HG03060 (cell line): ENCODE measurements around the gene KAZN.

ENCODE experiments used
- ATAC-seq: cut with Tn5 transposase; IDR thresholded peaks from one replicate; pipeline ENCODE4 v1.9.1; 2021; ENCODE audit warnings: low read depth, moderate number of reproducible peaks; ENCODE audit not compliant: unreplicated experiment

KAZN gene

GRCh38 chr1:14873677-14874076 is 275.2 kb downstream of the KAZN start:
- no peak for ATAC-seq

- no peak for ATAC-seq
Observed at GRCh38 chr1:14875524-14876509, 277.3 kb downstream of the KAZN start.

- no peak for ATAC-seq
Observed at GRCh38 chr1:14876747-14877146, 278.3 kb downstream of the KAZN start.

DNA sequence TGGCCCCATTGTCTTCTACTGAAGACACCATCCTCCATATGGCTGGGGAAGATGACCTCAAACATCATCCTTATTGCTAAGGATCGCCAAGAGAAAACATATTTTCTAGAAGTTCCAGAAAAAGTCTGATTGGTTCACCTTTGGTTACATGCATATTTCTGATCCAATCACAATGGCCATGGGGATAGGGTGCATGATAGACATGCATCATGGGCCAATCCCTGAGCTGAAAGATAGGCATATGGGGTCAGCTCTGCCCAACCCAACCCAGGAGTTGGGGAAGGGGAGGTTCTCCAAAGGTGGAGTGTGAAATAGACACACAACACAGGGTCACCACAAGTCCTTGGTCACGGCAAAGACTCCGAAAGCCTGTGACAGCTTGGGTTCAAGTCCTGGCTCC is 278.7 kb downstream of the KAZN start:
- no peak for ATAC-seq

- ATAC-seq: no peak
Observed at GRCh38 chr1:14878124-14878523, 279.6 kb downstream of the KAZN start.

DNA sequence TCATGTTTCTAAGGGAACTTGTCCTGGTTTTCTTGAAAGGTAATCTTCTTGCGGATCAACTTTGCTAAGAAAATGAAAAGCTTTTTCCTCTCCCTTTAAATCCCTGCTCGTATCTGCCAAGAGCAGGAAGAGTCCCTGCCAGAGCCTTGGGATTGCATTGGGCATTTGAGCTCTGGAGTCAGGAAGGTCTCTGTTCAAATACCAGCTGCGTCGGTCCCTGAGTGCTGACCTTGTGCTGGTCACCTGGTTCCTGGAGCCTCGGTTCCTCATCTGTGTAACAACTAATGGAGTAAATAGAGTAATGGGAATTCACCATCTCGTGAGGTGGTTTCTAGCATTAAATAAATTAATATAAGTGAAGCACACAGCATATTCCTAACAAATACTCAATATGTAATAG is 280.5 kb downstream of the KAZN start:
- ATAC-seq: no peak

- no peak for ATAC-seq
Observed at GRCh38 chr1:14880456-14881316, 282.2 kb downstream of the KAZN start.

- ATAC-seq: peak; percentile 91
Observed at GRCh38 chr1:14881775-14882672, 283.5 kb downstream of the KAZN start.

- no peak for ATAC-seq
Observed at GRCh38 chr1:14884614-14885175, 286.2 kb downstream of the KAZN start.

- ATAC-seq: no peak
Observed at GRCh38 chr1:14887044-14887566, 288.6 kb downstream of the KAZN start.

DNA sequence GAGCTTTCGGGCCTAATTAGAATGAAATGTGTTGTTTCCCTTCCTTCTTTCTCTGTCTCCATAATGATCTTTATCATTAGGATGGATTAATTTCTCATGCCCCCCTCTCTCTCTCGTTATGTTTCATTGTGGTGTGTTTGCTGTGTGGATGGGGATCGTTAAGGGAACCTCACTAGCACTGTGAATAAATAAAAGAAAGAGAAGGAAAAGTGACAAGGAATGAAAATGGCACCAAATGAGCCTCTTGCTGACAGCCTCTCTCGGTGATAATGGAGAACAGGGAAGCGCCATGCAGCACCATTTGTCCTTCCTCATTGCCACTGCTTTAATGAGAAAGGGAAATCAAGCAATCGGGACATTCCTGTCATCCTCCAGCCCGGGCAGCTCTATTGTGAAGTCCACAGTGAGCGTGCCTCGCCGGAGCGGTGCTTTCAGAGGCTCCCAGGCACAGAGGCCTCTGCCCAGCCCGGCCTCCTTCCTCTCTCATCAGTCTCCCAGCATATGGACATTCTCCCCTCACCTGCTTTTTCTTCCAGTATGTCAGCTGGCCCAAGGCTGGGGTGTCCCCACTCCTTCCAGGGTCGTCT is 289.4 kb downstream of the KAZN start:
- no peak for ATAC-seq

DNA sequence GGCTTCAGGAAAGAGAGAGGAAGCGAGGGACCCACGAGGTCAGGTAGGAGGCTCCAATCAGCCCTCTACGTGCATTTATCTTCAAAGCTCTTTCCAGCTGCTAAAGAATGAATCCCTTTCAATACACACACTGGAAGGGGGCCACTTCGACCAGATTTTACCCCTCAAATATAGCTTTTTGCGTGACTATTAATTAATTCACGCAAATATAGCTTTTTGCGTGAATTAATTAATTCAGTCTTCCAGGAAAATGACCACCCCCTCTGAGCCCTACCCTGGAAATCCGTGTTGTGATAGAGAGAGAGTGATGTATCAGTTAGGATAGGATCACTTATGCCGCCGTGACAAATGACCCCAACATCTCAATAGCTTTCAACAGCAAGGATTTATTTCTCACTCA is 289.9 kb downstream of the KAZN start:
- ATAC-seq: no peak

- no peak for ATAC-seq
Observed at GRCh38 chr1:14889825-14890440, 291.4 kb downstream of the KAZN start.

DNA sequence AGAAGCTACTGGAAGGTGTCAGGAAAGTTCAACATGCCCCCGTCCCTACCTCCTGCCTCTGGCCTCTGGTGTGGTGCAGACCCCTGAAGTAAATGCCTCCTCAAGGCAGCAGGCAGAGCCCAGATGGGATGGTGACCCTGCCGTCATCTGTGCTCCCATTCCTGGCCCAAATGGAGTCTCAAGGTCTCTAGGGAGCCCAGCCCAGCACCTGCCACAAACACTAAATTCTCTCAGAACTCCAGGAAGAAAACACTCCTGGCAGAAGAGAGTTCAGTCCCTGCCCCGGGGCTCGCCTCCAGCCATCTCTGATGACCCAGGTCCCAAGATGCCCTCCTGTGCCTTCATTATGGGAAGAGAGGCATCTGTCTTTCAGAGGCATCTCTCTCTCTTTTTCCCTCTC is 293.5 kb downstream of the KAZN start:
- ATAC-seq: no peak

DNA sequence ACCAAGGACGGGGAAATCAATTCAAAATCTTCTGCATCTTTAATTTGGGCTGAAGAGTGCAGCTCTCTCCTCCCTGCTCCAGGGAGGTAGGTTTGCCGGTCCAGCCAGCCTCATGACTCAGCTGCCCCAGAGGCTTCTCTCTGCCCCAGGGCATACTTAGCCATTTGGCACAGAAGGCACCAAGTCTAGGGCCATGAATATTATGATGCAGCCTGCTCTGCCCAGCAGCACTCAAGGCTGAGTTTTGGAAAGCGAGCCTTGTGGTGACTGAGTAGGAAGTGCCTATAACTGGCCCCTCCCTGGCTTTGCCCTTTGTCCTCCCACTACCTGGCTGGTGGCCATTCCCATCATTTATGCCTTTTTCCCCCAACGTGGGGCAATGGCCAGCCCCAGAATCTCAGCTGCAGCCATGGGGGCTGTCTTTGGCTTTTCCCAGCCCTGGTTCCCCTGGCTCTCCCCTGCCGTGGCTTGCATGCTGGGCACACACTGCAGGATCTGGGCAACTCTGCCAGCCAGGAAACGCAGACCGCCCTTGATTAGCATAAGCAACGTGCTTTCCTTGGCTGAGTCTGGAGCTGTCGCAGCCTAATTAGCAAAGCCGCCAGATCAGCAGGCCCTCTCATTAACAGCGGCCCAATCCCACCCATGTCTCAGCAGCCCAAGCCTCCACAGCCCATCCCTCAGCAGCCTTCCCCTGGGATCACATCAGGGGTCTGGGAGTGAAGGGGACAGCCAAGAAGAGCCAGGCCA is 296.5 kb downstream of the KAZN start:
- no peak for ATAC-seq

DNA sequence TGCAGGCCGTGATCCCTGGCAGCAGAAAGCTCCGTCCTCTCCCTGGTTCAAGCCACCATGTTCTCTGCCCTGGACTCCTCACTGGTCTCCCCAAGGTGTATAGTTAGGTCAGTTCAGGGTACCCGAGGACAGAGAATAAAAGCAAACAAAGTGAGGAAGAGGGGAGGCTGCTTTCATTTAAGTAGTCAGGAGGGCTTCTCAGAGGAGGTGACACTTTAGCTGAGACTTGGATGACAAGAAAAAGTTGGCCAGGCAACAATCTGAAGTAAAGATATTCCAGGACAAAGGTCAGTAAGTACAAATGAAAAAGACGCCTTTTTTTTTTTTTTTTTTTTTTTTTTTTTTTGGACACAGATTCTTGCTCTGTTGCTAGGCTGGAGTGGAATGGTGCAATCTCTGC is 297.2 kb downstream of the KAZN start:
- no peak for ATAC-seq

DNA sequence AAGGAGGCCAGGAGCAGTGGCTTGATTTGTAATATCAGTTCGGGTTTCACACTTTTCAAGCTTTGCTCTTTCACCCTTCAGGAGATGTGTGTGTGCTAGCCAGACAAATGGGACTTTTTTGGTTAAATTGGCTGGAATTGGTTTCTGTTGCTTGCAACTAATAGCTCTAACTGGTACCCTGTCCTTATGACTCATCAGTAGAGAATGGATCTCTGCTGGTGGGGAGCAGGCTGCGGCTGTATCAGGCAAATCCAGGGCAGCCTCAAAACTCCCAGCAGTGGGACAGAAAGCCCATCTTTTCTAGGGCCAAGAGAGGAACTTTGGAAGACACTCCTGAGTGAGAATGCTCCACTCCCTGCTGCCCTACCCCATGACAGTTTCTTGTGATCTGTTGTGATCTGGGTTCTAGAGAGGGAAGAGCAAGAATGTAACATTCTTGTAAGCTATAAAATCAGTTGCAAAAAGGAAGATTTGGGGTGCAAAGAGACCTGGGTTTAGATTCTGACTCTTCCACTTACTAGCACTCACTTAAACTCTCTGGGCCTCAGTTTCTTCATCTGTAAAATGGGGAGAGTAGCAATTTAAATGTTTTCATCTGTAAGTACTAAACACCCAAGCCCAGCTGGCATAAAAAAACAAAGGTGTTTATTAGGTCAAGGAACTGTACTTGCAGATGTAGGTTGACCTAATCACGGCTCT is 298.0 kb downstream of the KAZN start:
- ATAC-seq: no peak

- no peak for ATAC-seq
Observed at GRCh38 chr1:14897080-14897449, 298.6 kb downstream of the KAZN start.
